GM12864 (cell line): ENCODE results near the gene ERC2.

Experiments used
- DNase-seq: peaks from one replicate; pipeline ENCODE4 v3.0.0-alpha.2; 2011; ENCODE audit warnings: low read depth
- H3K4me3 ChIP-seq: 2 replicates; pipeline ENCODE4 v1.5.1; 2011; ENCODE audit warnings: mild to moderate bottlenecking, low read depth, low read length, control low read depth
- TF ChIP-seq, protein P1 (sequence below): IDR thresholded peaks from 2 replicates; pipeline ENCODE4 v1.5.1; 2011; ENCODE audit warnings: low read depth, mild to moderate bottlenecking, moderate library complexity, low read length, control low read depth, inconsistent platforms; ENCODE audit errors: missing control alignments

ERC2 gene

DNA sequence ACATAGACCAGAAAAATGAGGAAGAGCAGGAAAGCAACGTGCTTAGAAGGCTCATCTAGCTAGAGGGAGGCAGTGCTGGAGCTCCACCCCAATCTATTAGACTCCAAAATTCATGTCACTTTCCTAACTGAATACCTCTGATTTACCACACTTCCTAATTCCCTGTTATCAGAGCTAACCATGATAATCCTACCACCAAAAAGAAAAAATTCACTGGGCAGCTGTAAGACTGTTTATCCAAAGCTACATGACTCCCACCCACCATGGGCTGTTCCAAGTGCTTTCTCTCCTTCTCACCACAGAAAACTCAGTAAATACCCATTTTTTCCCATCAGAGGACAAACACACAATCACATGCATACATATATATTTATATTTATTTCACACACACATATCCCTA, 501.7 kb downstream of the ERC2 start:
- H3K4me3 ChIP-seq = no peak overlapping the region
- TF ChIP-seq, protein P1, sequence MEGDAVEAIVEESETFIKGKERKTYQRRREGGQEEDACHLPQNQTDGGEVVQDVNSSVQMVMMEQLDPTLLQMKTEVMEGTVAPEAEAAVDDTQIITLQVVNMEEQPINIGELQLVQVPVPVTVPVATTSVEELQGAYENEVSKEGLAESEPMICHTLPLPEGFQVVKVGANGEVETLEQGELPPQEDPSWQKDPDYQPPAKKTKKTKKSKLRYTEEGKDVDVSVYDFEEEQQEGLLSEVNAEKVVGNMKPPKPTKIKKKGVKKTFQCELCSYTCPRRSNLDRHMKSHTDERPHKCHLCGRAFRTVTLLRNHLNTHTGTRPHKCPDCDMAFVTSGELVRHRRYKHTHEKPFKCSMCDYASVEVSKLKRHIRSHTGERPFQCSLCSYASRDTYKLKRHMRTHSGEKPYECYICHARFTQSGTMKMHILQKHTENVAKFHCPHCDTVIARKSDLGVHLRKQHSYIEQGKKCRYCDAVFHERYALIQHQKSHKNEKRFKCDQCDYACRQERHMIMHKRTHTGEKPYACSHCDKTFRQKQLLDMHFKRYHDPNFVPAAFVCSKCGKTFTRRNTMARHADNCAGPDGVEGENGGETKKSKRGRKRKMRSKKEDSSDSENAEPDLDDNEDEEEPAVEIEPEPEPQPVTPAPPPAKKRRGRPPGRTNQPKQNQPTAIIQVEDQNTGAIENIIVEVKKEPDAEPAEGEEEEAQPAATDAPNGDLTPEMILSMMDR = no peak
- DNase-seq = no peak

DNA sequence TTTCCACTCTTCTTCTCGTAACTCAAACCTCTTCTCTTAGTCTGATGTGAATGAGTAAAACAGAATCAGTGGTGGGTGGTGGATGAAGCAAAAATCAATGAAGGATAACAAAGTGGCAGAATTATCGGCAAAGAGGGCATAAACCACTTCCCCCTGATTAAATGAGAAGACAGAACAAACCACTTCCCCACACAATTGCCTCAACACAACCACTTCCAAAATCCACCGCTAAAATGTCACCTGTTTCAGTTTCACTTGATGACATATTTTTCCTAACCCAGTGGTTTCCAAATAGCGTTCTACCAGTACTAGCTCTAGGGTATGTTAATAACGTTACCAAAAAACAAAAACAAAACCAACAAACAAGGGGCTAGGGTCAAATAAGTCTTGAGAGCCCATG, 502.5 kb downstream of the ERC2 start:
- TF ChIP-seq, protein P1 = no peak
- no peak for DNase-seq
- no peak overlapping the region for H3K4me3 ChIP-seq

DNA sequence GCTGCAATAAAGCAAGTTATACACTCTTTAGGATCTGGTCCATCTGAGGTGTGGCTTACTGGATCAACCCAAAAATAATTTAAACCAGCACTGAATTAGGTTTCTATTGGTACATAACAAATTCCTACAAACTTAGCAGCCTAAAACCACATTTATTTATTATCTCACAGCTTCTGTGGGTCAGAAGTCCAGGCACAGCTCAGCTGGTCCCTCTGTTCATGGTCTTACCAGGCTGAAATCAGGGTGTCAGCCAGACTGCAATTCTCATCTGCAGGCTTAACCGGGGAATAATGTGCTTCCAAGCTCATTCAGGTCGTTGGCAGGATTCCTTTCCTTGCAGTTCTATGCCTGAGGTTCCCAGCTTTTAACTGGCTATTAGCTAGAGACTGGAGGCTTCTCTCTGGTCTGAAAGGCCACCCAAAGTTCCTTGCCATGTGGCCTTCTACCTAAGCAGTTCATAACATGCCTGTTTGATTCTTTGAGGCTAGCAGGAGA, 503.7 kb downstream of the ERC2 start:
- no peak overlapping the region for H3K4me3 ChIP-seq
- no peak for DNase-seq
- TF ChIP-seq, protein P1 = no peak

DNA sequence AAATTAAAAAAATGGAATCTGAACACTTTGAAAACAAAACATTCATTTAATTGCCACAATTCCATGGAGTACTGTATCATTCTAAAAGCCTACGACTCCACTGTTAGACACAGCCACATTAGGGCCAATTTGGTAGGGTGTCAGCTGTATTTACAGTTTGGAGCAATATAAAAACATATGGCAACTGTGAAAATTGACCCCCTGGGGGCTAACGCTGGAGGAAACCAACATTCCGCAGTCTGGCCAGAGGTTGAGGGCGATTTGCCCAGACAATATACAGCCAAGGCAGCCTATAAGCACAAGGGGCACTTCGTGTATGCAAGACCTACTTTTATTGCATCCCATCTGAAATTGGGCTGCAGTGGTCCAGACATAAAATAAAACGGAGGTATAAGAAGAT, 504.7 kb downstream of the ERC2 start:
- no peak for DNase-seq
- H3K4me3 ChIP-seq = no peak overlapping the region
- TF ChIP-seq, protein P1 = no peak

DNA sequence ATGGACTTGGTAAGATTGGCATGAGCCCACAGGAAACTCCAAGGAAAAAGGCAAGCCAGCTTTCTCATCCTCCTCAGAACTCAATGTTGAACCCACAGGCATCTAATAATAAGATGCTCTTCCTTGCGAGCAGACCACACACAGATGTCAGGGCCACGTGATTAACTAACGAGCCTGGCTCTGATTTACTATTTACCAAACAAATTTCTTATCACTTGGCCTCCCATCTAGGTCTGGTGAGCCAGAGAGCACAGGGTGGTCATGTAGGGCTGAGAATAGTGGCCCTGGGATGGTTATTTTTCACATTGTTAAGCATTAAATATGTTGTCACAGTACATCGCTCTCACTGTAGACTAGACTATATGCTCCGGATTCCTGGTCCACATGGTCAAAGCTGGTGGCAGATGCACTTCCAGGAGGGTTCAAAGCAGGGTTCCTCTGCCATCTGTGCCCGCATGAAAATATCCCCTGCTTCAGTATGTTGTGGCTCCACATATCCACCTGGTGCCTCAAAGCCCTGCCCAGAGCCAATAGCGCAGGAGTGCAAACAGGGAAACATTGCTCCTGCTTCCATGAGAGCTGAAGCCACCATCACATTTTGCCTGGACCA, 508.7 kb downstream of the ERC2 start:
- TF ChIP-seq, protein P1 = no peak

DNA sequence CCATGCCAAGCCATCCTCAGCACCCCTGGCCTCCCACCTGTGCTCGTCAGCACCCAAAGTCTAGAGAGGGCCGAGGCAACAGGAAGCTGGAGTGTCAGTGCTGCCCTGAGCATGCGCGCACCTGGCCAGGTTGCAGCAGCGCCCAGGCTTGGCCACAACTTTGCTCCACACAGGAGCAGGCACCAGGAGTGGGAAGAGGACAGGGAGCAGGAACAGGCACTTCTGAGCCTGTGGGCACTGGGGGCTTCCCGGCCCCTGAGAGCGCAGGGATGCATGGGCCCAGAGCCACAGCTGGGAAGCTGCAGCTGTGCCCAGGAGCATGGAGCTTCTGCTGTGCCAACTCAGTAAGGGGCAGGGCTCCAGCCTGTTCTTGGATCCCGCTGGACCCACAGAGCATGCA, 509.7 kb downstream of the ERC2 start:
- no peak overlapping the region for H3K4me3 ChIP-seq
- TF ChIP-seq, protein P1 = no peak
- no peak for DNase-seq

More for the DNA sequence above, 508.7 kb downstream of the ERC2 start:
- no peak for DNase-seq
- no peak overlapping the region for H3K4me3 ChIP-seq

DNA sequence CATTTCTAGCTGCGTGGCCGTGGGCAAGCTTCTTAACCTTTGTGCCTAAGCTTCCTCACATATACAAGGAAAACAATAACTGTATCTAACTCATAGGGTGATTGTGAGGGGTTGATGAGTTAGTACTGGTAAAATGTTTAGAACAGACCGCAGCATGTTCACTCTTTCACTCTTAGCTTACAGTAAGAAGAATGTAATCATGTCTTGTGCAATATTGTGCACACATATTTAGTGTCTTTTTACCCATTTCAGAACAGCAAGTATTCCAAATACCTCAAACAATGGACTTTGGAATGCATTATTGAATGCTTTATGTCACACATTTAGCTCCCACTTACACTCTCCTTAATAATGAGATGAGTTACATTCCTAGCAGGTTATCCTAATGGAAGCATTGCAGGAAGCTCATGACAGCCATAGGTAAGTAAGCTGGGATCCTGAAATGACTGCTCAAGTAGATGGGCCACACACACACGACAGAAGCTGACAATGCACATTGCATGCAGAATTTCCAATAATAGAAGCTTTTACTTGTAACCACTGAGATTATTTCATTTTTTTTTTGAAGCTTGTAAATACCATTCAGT, 512.3 kb downstream of the ERC2 start:
- no peak for DNase-seq
- H3K4me3 ChIP-seq = no peak overlapping the region
- TF ChIP-seq, protein P1 = no peak
